GM12878 (cell line): ENCODE results near the gene CYB5R3.
A peak's percentile ranks its signal among the peaks of the same experiment; 100 is the strongest.

Experiments used
- FOS ChIP-seq: IDR thresholded peaks from 3 replicates; pipeline ENCODE4 v1.6.1; 2011; ENCODE audit warnings: borderline replicate concordance; ENCODE audit not compliant: insufficient read length; ENCODE audit errors: extremely low read depth
- HDGF ChIP-seq: fragments of 450-650 bp; IDR thresholded peaks from 2 replicates; pipeline ENCODE4 v1.6.1; 2016; ENCODE audit warnings: antibody characterized with exemption
- MYC ChIP-seq: IDR thresholded peaks from 2 replicates; pipeline ENCODE4 v1.6.1; 2011; ENCODE audit warnings: mild to moderate bottlenecking, low read length, moderate library complexity, inconsistent platforms; ENCODE audit not compliant: insufficient read depth, insufficient replicate concordance, insufficient read length, severe bottlenecking
- POLR2A ChIP-seq: IDR thresholded peaks from 2 replicates; pipeline ENCODE4 v1.6.1; 2011; ENCODE audit warnings: low read depth, mild to moderate bottlenecking, low read length
- SMC3 ChIP-seq: IDR thresholded peaks from 2 replicates; pipeline ENCODE4 v1.6.1; 2011; ENCODE audit warnings: low read length, improper control_type of control experiment, borderline replicate concordance
- TBL1XR1 ChIP-seq: IDR thresholded peaks from 2 replicates; pipeline ENCODE4 v1.6.1; 2012; ENCODE audit warnings: low read depth, low read length, improper control_type of control experiment
- ZNF274 ChIP-seq: IDR thresholded peaks from one replicate; pipeline ENCODE4 v1.8.0; 2011; ENCODE audit not compliant: insufficient read length, insufficient read depth
- TF ChIP-seq, protein P1 (sequence below), 3 experiments: IDR thresholded peaks in 2 of 3; conservative IDR thresholded peaks in 1 of 3; 2 replicates each; pipeline ENCODE4 v1.5.1; 2011; ENCODE audit warnings: low read depth in 3 of 3, low read length in 3 of 3, mild to moderate bottlenecking in 3 of 3, control low read depth in 2 of 3, moderate library complexity in 2 of 3, inconsistent platforms in 1 of 3, mixed read lengths in 1 of 3; ENCODE audit not compliant: control insufficient read depth in 2 of 3, insufficient read depth in 1 of 3; ENCODE audit errors: extremely low read depth in 1 of 3
- TF ChIP-seq, protein P2 (sequence below): fragments of 450-650 bp; IDR thresholded peaks from 2 replicates; pipeline ENCODE4 v1.6.1; 2017; ENCODE audit warnings: mild to moderate bottlenecking, low read depth, inconsistent platforms; ENCODE audit not compliant: poor library complexity, severe bottlenecking
- TF ChIP-seq, protein P3 (sequence below): IDR thresholded peaks from 2 replicates; pipeline ENCODE4 v1.6.1; 2012; ENCODE audit warnings: mild to moderate bottlenecking, low read depth, low read length
- TF ChIP-seq, protein P4 (sequence below): IDR thresholded peaks from 2 replicates; pipeline ENCODE4 v1.6.1; 2012; ENCODE audit warnings: low read depth, low read length, improper control_type of control experiment
- TF ChIP-seq, protein P5 (sequence below): IDR thresholded peaks from 2 replicates; pipeline ENCODE4 v1.6.1; 2011; ENCODE audit warnings: borderline replicate concordance, low read depth, mild to moderate bottlenecking, moderate library complexity, mixed read lengths, low read length; ENCODE audit not compliant: insufficient read depth; ENCODE audit errors: extremely low read length

DNA sequence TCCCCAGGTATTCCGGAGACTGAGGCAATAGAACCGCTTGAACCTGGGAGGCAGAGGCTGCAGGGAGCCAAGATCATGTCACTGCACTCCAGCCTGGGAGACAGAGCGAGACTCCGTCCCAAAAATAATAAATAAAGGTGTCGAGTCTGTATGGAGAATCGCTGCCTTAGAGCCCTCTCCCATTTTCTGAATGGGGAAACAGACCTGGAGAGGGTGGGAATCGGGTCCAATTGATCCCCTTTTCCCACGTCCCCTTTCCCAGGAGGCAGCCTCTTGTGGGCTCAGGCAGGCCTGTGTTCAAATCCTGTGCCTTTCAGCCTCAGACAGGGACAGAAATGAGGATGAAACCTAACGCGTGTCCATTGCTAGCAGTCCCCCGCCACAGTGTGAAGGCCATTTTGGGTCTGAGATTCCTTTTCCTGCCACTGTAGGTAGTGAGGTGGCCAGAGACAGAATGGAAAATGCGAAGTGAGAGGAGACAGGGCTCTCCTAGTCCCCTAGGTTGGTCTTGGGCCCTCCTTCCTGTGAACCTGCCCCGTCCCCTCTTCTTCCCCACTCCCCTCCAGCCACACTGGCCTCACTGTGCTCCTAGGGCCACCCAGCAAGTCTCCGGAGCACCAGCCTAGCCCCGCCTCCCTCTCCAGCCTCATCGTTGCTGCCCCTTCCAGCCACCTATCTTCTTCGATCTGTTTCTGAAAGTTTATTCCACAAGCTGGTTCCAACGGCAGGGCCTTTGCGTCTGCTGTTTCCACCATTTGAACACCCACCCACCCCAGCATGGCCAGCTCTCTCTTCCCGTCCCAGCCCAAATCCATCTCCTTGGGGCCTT lies 31.8 kb downstream of the CYB5R3 start:
- TF ChIP-seq, protein P1, sequence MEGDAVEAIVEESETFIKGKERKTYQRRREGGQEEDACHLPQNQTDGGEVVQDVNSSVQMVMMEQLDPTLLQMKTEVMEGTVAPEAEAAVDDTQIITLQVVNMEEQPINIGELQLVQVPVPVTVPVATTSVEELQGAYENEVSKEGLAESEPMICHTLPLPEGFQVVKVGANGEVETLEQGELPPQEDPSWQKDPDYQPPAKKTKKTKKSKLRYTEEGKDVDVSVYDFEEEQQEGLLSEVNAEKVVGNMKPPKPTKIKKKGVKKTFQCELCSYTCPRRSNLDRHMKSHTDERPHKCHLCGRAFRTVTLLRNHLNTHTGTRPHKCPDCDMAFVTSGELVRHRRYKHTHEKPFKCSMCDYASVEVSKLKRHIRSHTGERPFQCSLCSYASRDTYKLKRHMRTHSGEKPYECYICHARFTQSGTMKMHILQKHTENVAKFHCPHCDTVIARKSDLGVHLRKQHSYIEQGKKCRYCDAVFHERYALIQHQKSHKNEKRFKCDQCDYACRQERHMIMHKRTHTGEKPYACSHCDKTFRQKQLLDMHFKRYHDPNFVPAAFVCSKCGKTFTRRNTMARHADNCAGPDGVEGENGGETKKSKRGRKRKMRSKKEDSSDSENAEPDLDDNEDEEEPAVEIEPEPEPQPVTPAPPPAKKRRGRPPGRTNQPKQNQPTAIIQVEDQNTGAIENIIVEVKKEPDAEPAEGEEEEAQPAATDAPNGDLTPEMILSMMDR (IDR thresholded peaks at IDR 0.05 in 2 of 3, conservative IDR thresholded peaks at IDR 0.05 in 1 of 3; ENCODE audit: control insufficient read depth in 2 of 3, extremely low read depth in 1 of 3, insufficient read depth in 1 of 3, low read depth in 3 of 3, low read length in 3 of 3): no peak
- TF ChIP-seq TBL1XR1 (no peak), ZNF274 (no peak), SMC3 (no peak), MYC (no peak), FOS (no peak), HDGF (no peak), POLR2A (peak; percentile 43; the same call in 1 of the 2 replicates)
- TF ChIP-seq, protein P2, sequence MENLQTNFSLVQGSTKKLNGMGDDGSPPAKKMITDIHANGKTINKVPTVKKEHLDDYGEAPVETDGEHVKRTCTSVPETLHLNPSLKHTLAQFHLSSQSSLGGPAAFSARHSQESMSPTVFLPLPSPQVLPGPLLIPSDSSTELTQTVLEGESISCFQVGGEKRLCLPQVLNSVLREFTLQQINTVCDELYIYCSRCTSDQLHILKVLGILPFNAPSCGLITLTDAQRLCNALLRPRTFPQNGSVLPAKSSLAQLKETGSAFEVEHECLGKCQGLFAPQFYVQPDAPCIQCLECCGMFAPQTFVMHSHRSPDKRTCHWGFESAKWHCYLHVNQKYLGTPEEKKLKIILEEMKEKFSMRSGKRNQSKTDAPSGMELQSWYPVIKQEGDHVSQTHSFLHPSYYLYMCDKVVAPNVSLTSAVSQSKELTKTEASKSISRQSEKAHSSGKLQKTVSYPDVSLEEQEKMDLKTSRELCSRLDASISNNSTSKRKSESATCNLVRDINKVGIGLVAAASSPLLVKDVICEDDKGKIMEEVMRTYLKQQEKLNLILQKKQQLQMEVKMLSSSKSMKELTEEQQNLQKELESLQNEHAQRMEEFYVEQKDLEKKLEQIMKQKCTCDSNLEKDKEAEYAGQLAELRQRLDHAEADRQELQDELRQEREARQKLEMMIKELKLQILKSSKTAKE: no peak
- TF ChIP-seq, protein P3, sequence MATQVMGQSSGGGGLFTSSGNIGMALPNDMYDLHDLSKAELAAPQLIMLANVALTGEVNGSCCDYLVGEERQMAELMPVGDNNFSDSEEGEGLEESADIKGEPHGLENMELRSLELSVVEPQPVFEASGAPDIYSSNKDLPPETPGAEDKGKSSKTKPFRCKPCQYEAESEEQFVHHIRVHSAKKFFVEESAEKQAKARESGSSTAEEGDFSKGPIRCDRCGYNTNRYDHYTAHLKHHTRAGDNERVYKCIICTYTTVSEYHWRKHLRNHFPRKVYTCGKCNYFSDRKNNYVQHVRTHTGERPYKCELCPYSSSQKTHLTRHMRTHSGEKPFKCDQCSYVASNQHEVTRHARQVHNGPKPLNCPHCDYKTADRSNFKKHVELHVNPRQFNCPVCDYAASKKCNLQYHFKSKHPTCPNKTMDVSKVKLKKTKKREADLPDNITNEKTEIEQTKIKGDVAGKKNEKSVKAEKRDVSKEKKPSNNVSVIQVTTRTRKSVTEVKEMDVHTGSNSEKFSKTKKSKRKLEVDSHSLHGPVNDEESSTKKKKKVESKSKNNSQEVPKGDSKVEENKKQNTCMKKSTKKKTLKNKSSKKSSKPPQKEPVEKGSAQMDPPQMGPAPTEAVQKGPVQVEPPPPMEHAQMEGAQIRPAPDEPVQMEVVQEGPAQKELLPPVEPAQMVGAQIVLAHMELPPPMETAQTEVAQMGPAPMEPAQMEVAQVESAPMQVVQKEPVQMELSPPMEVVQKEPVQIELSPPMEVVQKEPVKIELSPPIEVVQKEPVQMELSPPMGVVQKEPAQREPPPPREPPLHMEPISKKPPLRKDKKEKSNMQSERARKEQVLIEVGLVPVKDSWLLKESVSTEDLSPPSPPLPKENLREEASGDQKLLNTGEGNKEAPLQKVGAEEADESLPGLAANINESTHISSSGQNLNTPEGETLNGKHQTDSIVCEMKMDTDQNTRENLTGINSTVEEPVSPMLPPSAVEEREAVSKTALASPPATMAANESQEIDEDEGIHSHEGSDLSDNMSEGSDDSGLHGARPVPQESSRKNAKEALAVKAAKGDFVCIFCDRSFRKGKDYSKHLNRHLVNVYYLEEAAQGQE: no peak
- TF ChIP-seq, protein P4, sequence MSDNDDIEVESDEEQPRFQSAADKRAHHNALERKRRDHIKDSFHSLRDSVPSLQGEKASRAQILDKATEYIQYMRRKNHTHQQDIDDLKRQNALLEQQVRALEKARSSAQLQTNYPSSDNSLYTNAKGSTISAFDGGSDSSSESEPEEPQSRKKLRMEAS: no peak
- TF ChIP-seq, protein P5, sequence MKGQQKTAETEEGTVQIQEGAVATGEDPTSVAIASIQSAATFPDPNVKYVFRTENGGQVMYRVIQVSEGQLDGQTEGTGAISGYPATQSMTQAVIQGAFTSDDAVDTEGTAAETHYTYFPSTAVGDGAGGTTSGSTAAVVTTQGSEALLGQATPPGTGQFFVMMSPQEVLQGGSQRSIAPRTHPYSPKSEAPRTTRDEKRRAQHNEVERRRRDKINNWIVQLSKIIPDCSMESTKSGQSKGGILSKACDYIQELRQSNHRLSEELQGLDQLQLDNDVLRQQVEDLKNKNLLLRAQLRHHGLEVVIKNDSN: no peak
